ENCODE data around the gene NPAS2. TPM values are rescaled to one million over a fixed set of nuclear protein-coding genes. Genes with fewer than 3 reads are reported as not detected.

NPAS2 gene
- total and polyA plus RNA-seq, 2 donors (not counting 3 experiments of a cell fraction or from before 2014, with no cell fraction given): 29.0 to 53.9 TPM

DNA sequence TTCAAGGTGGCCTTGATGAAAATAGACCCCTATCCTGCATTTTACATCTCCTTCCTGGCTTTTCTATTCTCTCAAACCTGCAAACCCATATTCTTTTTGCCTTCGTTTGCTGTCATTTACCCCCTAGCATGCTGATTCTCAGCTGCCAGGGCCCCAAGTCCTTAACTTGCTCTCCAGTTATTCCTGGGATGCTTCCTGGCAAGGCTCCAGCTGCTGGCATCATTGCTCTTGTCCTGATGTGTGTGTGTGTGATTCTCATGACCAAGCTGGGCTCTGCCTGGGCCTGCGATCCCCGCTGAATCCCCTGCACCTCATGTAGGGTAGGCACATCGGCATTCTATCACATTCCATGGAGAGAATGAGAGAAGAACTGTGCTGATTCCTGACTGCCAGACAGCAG is 11.9 kb downstream of the NPAS2 start:
- Histone ChIP-seq H3K79me2 (ENCODE audit: control insufficient read depth, insufficient read depth, low read length) (peaks cover 66% of the 10 kb centered on the region), H3K27me3 (ENCODE audit: control insufficient read depth in 2 of 2, insufficient read depth in 2 of 2, low read length in 2 of 2) (no peaks in the 10 kb centered on the region), H3K4me2 (ENCODE audit: insufficient read depth, low read length) (no peak overlapping the region), H4K20me1 (replicated peaks; ENCODE audit: control insufficient read depth, extremely low read depth, insufficient read depth, low read length) (no peaks in the 10 kb centered on the region), H3K27ac (ENCODE audit: insufficient read depth, low read depth, low read length) (no peak overlapping the region), H3K9me3 (replicated peaks; ENCODE audit: control insufficient read depth, insufficient read depth, low read length) (no peaks in the 10 kb centered on the region), H3K9me1 (replicated peaks; ENCODE audit: control insufficient read depth, extremely low read depth, insufficient read depth, low read length) (no peaks in the 10 kb centered on the region), H3K4me3 (replicated peaks in 1 of 3; ENCODE audit: insufficient read depth in 1 of 3, low read depth in 1 of 3, low read length in 3 of 3) (no peak overlapping the region), H3K9ac (replicated peaks; ENCODE audit: extremely low read depth, insufficient read depth, low read length) (no peak overlapping the region), H2AFZ (ENCODE audit: low read depth, low read length) (no peak overlapping the region), H3K4me1 (ENCODE audit: control insufficient read depth, extremely low read depth, insufficient read depth, low read length) (no peaks in the 10 kb centered on the region), H3K36me3 (ENCODE audit: control insufficient read depth in 2 of 2, extremely low read depth in 1 of 2, insufficient read depth in 2 of 2, low read length in 2 of 2) (peaks cover 2 to 6% of the 10 kb centered on the region in 2 experiments)
- intact Hi-C loops (cut with micrococcal nuclease) (no loop called here), dilution Hi-C loops (cut with MboI; ENCODE audit: extremely low pct_ligation_motif_present, low sequenced_read_pairs) (no loop called here)
- DNase-seq (ENCODE audit: low read depth, low spot score) (no peak), FAIRE-seq (no peak)
- POLR2A ChIA-PET: no interaction called here
- TF ChIP-seq, protein P1, sequence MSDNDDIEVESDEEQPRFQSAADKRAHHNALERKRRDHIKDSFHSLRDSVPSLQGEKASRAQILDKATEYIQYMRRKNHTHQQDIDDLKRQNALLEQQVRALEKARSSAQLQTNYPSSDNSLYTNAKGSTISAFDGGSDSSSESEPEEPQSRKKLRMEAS (IDR thresholded peaks at IDR 0.05; ENCODE audit: insufficient read depth, insufficient read length): no peak
- TF ChIP-seq GATA2 (IDR thresholded peaks at IDR 0.05; ENCODE audit: insufficient read depth, insufficient read length, low read depth, low read length): no peak
- TF ChIP-seq FOS (IDR thresholded peaks at IDR 0.05; ENCODE audit: borderline replicate concordance, insufficient read depth, low read length): no peak
- TF ChIP-seq MYC (IDR thresholded peaks at IDR 0.05; ENCODE audit: low read depth, low read length): no peak
- TF ChIP-seq CTCF (IDR thresholded peaks at IDR 0.05; ENCODE audit: extremely low read depth in 1 of 2, insufficient read depth in 1 of 2, low read depth in 1 of 2, low read length in 2 of 2): no peak
- no peak for TF ChIP-seq POLR2A (IDR thresholded peaks at IDR 0.05; ENCODE audit: low read depth, low read length)
- no peak for TF ChIP-seq POLR2AphosphoS5 (IDR thresholded peaks at IDR 0.05; ENCODE audit: insufficient read depth, low read depth, low read length)
- TF ChIP-seq EZH2 (IDR thresholded peaks at IDR 0.05; ENCODE audit: borderline replicate concordance, low read depth, low read length, severe bottlenecking): no peak
- TF ChIP-seq JUN (IDR thresholded peaks at IDR 0.05; ENCODE audit: borderline replicate concordance, insufficient read depth, insufficient read length, low read depth): no peak
- BruUV-seq (replicated peaks): no TSS peak
- CTCF ChIA-PET: no interaction called here
